DOHH2 (cell line): ENCODE results near the gene FAM20A.

Experiments
- EZH2phosphoT487 ChIP-seq: fragments of 200-600 bp; sonication (generic); IDR thresholded peaks from 2 replicates; pipeline ENCODE4 v1.6.1; 2017; ENCODE audit warnings: borderline replicate concordance, mild to moderate bottlenecking, antibody characterized with exemption, low read length, moderate library complexity, mixed read lengths
- TF ChIP-seq, protein P1 (sequence below): fragments of 200-600 bp; sonication (generic); IDR thresholded peaks from one replicate; pipeline ENCODE4 v1.5.1; 2014; ENCODE audit warnings: antibody characterized with exemption, mild to moderate bottlenecking, low read depth, low read length; ENCODE audit not compliant: poor library complexity, severe bottlenecking

- TF ChIP-seq, protein P1, sequence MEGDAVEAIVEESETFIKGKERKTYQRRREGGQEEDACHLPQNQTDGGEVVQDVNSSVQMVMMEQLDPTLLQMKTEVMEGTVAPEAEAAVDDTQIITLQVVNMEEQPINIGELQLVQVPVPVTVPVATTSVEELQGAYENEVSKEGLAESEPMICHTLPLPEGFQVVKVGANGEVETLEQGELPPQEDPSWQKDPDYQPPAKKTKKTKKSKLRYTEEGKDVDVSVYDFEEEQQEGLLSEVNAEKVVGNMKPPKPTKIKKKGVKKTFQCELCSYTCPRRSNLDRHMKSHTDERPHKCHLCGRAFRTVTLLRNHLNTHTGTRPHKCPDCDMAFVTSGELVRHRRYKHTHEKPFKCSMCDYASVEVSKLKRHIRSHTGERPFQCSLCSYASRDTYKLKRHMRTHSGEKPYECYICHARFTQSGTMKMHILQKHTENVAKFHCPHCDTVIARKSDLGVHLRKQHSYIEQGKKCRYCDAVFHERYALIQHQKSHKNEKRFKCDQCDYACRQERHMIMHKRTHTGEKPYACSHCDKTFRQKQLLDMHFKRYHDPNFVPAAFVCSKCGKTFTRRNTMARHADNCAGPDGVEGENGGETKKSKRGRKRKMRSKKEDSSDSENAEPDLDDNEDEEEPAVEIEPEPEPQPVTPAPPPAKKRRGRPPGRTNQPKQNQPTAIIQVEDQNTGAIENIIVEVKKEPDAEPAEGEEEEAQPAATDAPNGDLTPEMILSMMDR = no peak
- TF ChIP-seq EZH2phosphoT487 = no peak
Measured at GRCh38 chr17:68512247-68512959, 88.8 kb downstream of the FAM20A start, which contains the start of gene PRKAR1A.
